Activated naive CD8-positive, alpha-beta T cell treated with anti-CD3 and anti-CD28 coated beads, Interleukin-2, amount 10 ng/mL, durations not matched to agents 7 days and 5 days (primary cell): Measurements from ENCODE around the gene THBS4. TPM values are rescaled to one million over a fixed set of nuclear protein-coding genes. Genes with fewer than 3 reads are reported as not detected.
"Not testable (repeated sequence)": the region's sequence is repeated elsewhere in the genome, so short reads cannot be mapped to it uniquely, and the experiment has no call there.

Experiments
- ATAC-seq: fragments of 150-1000 bp; cut with Tn5 transposase; one replicate; pipeline ENCODE4 v1.10.0; 2021; ENCODE audit warnings: low read depth, moderate library complexity
- POLR2A ChIA-PET: fragments of 350-600 bp; sonication (Branson Sonifier 250); formaldehyde crosslinking; loops from one replicate; lab custom pipeline; 2021; ENCODE audit warnings: antibody characterized with exemption; lab: Charles Lee
- DNase-seq: peaks from one replicate; pipeline ENCODE4 v3.0.0; 2021
- H3K27ac Mint-ChIP-seq: one replicate; pipeline ENCODE4 v1.8.0; 2022; ENCODE audit warnings: mild to moderate bottlenecking, mixed read lengths
- H3K27me3 Mint-ChIP-seq: one replicate; pipeline ENCODE4 v1.8.0; 2022; ENCODE audit warnings: mild to moderate bottlenecking, moderate library complexity, mixed read lengths
- H3K36me3 Mint-ChIP-seq: one replicate; pipeline ENCODE4 v1.8.0; 2021; ENCODE audit warnings: mild to moderate bottlenecking, mixed read lengths
- H3K4me1 Mint-ChIP-seq: one replicate; pipeline ENCODE4 v1.8.0; 2021; ENCODE audit warnings: mixed read lengths
- H3K4me3 Mint-ChIP-seq: one replicate; pipeline ENCODE4 v1.8.0; 2022; ENCODE audit warnings: mild to moderate bottlenecking, moderate library complexity, mixed read lengths
- H3K9me3 Mint-ChIP-seq: one replicate; pipeline ENCODE4 v1.8.0; 2021; ENCODE audit warnings: mixed read lengths
- total RNA-seq, 2 experiments: library from RNA; stranded (reverse); gene quantifications; one replicate each; pipeline ENCODE4 v1.2.3, GENCODE V29; 2021

Gene THBS4
- total RNA-seq, 2 experiments from 2014 or later = 0.47 to 0.57 TPM

- Mint-ChIP-seq H3K4me1 (peaks cover 15% of the 10 kb centered on the region), H3K9me3 (no peaks in the 10 kb centered on the region), H3K36me3 (no peaks in the 10 kb centered on the region), H3K27ac (no peak overlapping the region), H3K4me3 (no peak overlapping the region), H3K27me3 (no peaks in the 10 kb centered on the region)
- ATAC-seq (no peak), DNase-seq (no peak)
- POLR2A ChIA-PET = no interaction called here
Measured at GRCh38 chr5:80072103-80073073, 37.2 kb downstream of the THBS4 start.

GRCh38 chr5:80076131-80077050, 41.2 kb downstream of the THBS4 start:
- Mint-ChIP-seq H3K27ac (no peak overlapping the region), H3K9me3 (no peaks in the 10 kb centered on the region), H3K27me3 (no peaks in the 10 kb centered on the region), H3K4me3 (no peak overlapping the region), H3K4me1 (no peaks in the 10 kb centered on the region), H3K36me3 (no peaks in the 10 kb centered on the region)
- DNase-seq (no peak), ATAC-seq (no peak)
- POLR2A ChIA-PET = no interaction called here

GRCh38 chr5:80077051-80077714, 42.0 kb downstream of the THBS4 start:
- no peak for ATAC-seq
- POLR2A ChIA-PET = no interaction called here
- H3K27me3 Mint-ChIP-seq = no peaks in the 10 kb centered on the region
- H3K4me1 Mint-ChIP-seq = no peaks in the 10 kb centered on the region
- DNase-seq = no peak
- no peaks in the 10 kb centered on the region for H3K9me3 Mint-ChIP-seq
- no peak overlapping the region for H3K27ac Mint-ChIP-seq
- no peak overlapping the region for H3K4me3 Mint-ChIP-seq
- H3K36me3 Mint-ChIP-seq = no peaks in the 10 kb centered on the region

GRCh38 chr5:80078921-80079320, 43.8 kb downstream of the THBS4 start:
- no peaks in the 10 kb centered on the region for H3K36me3 Mint-ChIP-seq
- no peaks in the 10 kb centered on the region for H3K27me3 Mint-ChIP-seq
- H3K4me1 Mint-ChIP-seq = peaks cover 8% of the 10 kb centered on the region
- H3K9me3 Mint-ChIP-seq = no peaks in the 10 kb centered on the region
- POLR2A ChIA-PET = no interaction called here
- no peak overlapping the region for H3K4me3 Mint-ChIP-seq
- no peak for ATAC-seq
- H3K27ac Mint-ChIP-seq = no peak overlapping the region
- no peak for DNase-seq

- POLR2A ChIA-PET = no interaction called here
- Mint-ChIP-seq H3K4me3 (no peak overlapping the region), H3K27me3 (peaks cover 2% of the 10 kb centered on the region), H3K4me1 (peaks cover 8% of the 10 kb centered on the region), H3K36me3 (no peaks in the 10 kb centered on the region), H3K27ac (no peak overlapping the region), H3K9me3 (no peaks in the 10 kb centered on the region)
- ATAC-seq (no peak), DNase-seq (no peak)
Measured at GRCh38 chr5:80082281-80082680, 47.1 kb downstream of the THBS4 start.

GRCh38 chr5:80082731-80083100, 47.6 kb downstream of the THBS4 start:
- Mint-ChIP-seq H3K27ac (no peak overlapping the region), H3K4me3 (peak overlapping the region; percentile 77), H3K4me1 (peaks cover 8% of the 10 kb centered on the region), H3K36me3 (no peaks in the 10 kb centered on the region), H3K27me3 (peaks cover 2% of the 10 kb centered on the region), H3K9me3 (no peaks in the 10 kb centered on the region)
- POLR2A ChIA-PET = interaction anchor here (1.4 kb wide), 1 partner anchor 92 kb away, joined by 5 read pairs; no protein-coding TSS in a partner anchor
- DNase-seq = peak; percentile 63
- ATAC-seq = peak; percentile 50

- peak; percentile 57 for ATAC-seq
- Mint-ChIP-seq H3K4me1 (peaks cover 8% of the 10 kb centered on the region), H3K36me3 (no peaks in the 10 kb centered on the region), H3K27ac (peak overlapping the region; percentile 79), H3K27me3 (peaks cover 2% of the 10 kb centered on the region), H3K9me3 (no peaks in the 10 kb centered on the region), H3K4me3 (peak overlapping the region; percentile 77)
- peak; percentile 54 for DNase-seq
- POLR2A ChIA-PET = interaction anchor here (1.4 kb wide), 1 partner anchor 93 kb away, joined by 5 read pairs; no protein-coding TSS in a partner anchor
Measured at GRCh38 chr5:80083101-80083890, 48.1 kb downstream of the THBS4 start.

- H3K9me3 Mint-ChIP-seq = no peaks in the 10 kb centered on the region
- no peaks in the 10 kb centered on the region for H3K36me3 Mint-ChIP-seq
- peaks cover 12% of the 10 kb centered on the region for H3K4me1 Mint-ChIP-seq
- ATAC-seq (no peak), DNase-seq (no peak)
- POLR2A ChIA-PET = interaction anchor here (1.2 kb wide), 1 partner anchor 163 kb away, joined by 4 read pairs; no protein-coding TSS in a partner anchor
- H3K4me3 Mint-ChIP-seq = no peak overlapping the region
- no peaks in the 10 kb centered on the region for H3K27me3 Mint-ChIP-seq
- H3K27ac Mint-ChIP-seq = no peak overlapping the region
Measured at GRCh38 chr5:80090884-80091166, 55.7 kb downstream of the THBS4 start.

GRCh38 chr5:80091792-80092192, 56.6 kb downstream of the THBS4 start:
- POLR2A ChIA-PET = interaction anchor here (0.6 to 1.6 kb wide), 7 partner anchors 21 to 216 kb away, joined by 3 to 7 read pairs (median 4); partner anchors contain the start of gene SERINC5
- not testable (repeated sequence) for H3K9me3 Mint-ChIP-seq, H3K27me3 Mint-ChIP-seq, H3K36me3 Mint-ChIP-seq
- Mint-ChIP-seq H3K4me1 (peaks cover 12% of the 10 kb centered on the region), H3K27ac (peak overlapping the region; percentile 62), H3K4me3 (peak overlapping the region; percentile 17)
- peak; percentile 43 for DNase-seq
- peak; percentile 65 for ATAC-seq

GRCh38 chr5:80092486-80093107, 57.4 kb downstream of the THBS4 start:
- Mint-ChIP-seq H3K4me1 (peaks cover 12% of the 10 kb centered on the region), H3K9me3 (no peaks in the 10 kb centered on the region), H3K4me3 (no peak overlapping the region), H3K27ac (peak overlapping the region; percentile 54), H3K27me3 (no peaks in the 10 kb centered on the region), H3K36me3 (peaks cover 3% of the 10 kb centered on the region)
- POLR2A ChIA-PET = interaction anchor here (0.7 to 1.6 kb wide), 3 partner anchors 62 to 215 kb away, joined by 4 to 7 read pairs (median 5); partner anchors contain the start of gene SERINC5
- DNase-seq = no peak
- ATAC-seq = no peak

GRCh38 chr5:80093796-80094195, 58.6 kb downstream of the THBS4 start:
- Mint-ChIP-seq H3K27ac (no peak overlapping the region), H3K4me1 (peaks cover 12% of the 10 kb centered on the region), H3K36me3 (peaks cover 3% of the 10 kb centered on the region), H3K27me3 (no peaks in the 10 kb centered on the region), H3K9me3 (no peaks in the 10 kb centered on the region), H3K4me3 (no peak overlapping the region)
- POLR2A ChIA-PET = no interaction called here
- ATAC-seq (no peak), DNase-seq (no peak)

- POLR2A ChIA-PET = no interaction called here
- Mint-ChIP-seq H3K4me1 (peaks cover 12% of the 10 kb centered on the region), H3K36me3 (peaks cover 3% of the 10 kb centered on the region), H3K4me3 (no peak overlapping the region), H3K27ac (no peak overlapping the region), H3K9me3 (no peaks in the 10 kb centered on the region), H3K27me3 (no peaks in the 10 kb centered on the region)
- DNase-seq = no peak
- no peak for ATAC-seq
Measured at GRCh38 chr5:80094236-80094738, 59.1 kb downstream of the THBS4 start.
